GM18861 (cell line): ENCODE data around the gene SYNE1.
"Not testable (repeated sequence)": the region's sequence is repeated elsewhere in the genome, so short reads cannot be mapped to it uniquely, and the experiment has no call there.

Experiments used
- ATAC-seq: cut with Tn5 transposase; IDR thresholded peaks from one replicate; pipeline ENCODE4 v1.9.1; 2021; ENCODE audit not compliant: unreplicated experiment

Gene SYNE1

DNA sequence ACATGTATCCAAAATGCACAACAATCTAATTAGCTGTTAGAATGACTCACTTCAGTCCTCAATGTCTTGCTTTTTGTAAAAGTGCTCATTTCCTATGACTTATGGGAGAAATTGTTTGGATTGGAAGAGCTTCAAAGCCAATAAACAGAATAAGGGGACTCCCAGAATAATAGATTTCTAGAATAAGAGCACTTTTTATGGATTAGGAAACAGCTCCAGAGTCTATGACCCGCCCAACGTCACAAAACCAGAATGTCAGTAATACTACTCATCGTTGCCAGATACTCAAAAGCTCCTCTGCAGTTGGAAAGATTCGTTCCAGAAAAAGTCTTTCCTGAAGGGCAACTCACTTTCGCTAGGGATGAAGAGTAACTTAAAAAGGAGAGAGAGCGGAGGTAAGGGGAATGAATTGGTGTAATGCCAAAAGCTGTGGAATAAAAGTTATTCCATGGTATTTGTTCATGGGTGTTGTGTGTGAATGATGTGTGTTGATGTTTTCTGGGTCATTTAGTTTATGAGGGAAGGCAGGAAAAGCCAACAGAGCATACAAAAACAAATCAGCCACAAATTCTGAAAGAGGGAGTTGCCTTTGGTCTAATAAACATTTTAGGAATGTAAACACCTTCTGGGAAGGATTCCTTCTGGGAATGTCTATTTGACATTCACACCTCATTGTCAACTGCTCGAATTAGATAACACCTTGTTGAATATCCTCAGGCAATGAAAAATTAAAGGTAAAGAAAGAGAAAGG, 64.6 kb downstream of the SYNE1 start:
- ATAC-seq = no peak

DNA sequence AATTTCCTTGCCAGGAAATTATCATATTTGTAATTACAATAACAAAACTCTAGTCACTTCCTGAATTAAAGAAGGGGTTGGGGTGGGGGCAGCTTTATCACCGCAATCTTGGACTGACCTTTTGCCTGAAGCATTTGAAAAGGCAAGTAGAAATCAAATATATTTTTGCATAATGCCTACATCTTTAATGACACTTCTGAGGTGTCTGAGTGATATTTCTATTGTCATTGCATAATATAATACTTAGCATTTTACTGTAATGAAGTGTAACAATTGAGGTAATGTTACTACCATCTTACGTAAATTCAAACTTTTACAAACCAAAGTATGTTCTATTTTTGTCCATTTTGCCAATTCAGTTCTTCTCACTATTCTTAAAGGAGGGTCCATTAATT, 65.2 kb downstream of the SYNE1 start:
- ATAC-seq = no peak

DNA sequence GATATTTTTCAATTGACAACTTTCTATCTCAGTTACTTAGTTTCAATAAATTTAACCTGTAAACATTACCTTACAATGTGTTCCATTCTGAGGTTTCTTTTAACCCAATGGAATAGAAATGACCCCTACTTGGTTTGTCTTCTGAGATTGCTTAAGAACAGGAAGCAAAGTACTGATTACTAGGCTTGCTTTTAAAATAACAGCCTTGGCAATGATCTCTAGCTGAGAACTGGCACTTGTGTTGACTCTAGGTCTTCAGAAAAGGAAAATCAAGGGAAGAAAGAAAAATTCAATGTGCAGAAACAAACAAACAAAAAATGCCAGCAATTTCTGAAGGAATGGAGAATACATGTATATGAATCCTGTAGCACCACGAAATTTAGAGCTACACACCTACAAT, 66.1 kb downstream of the SYNE1 start:
- no peak for ATAC-seq

GRCh38 chr6:152566103-152566875, 70.9 kb downstream of the SYNE1 start:
- no peak for ATAC-seq

DNA sequence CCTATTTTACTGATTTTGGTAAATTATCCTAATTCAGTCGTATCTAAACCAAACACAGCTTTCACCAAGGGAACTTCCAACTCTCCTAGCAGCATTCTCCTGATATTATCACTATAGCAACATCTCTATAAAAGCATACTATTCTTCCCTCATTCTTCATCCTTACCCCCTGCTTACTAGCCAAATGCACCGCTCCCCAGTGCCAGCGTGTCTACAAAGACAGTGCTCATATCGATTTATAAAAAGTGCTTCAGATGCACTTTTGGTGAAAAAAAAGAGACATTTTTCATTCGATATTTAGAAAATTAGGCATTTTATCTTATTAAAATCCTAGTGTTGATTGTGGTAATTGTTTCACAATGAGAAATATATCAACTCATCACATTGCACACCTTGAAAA, 74.0 kb downstream of the SYNE1 start:
- no peak for ATAC-seq

DNA sequence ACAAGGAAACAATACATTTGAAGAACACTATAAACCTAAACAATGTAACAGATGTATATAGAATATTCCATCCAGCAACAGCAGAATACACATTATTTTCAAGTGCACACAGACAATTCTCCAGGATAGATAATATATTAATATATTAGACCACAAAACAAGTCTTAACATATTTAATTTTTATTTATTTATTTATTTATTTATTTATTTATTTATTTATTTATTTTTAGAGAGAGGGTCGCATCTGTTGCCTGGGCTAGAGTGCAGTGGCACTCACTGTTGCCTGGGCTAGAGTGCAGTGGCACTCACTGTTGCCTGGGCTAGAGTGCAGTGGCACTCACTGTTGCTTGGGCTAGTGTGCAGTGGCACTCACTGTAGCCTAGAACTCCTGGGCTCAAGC, 78.4 kb downstream of the SYNE1 start:
- not testable (repeated sequence) for ATAC-seq

- ATAC-seq = no peak
Measured at GRCh38 chr6:152557502-152557901, 79.7 kb downstream of the SYNE1 start.

DNA sequence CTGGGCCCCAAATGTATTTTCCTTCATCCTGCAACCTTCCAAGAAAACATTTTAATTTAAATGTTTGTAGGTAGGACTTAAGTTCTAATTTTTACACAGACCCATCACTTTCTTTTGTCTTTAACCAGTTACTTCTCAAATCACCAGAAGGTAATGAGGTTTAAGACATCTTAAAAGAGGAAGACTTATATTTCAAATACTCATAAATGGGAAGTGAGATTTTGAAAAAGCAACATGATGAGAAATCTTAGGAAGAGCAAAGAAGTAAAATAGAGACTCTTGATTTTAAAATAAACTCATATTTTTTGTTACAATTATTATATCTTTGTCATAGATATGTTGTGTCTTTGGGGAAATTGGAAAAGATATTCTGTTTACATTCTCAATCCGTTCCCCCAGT, 82.3 kb downstream of the SYNE1 start:
- ATAC-seq = no peak

- peak; percentile 97 for ATAC-seq
Measured at GRCh38 chr6:152552616-152553209, 84.4 kb downstream of the SYNE1 start.

DNA sequence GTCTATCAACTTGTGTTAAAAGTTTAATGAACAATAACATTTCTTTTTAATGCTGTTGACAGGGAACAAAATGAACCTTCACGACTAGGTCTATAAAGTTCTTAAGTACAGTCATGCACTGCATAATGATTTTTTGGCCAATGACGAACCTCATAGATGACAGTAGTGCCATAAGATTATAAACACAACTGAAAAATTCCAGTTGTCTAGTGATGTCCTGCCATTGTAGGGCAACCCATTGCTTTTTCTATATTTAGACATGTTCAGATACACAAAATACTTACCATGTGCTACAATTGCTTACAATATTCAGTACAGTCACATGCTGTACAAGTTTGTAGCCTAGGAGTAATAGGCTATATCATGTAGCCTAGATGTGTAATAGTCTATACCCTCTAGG, 93.6 kb downstream of the SYNE1 start:
- ATAC-seq = no peak

GRCh38 chr6:152540381-152540780, 96.8 kb downstream of the SYNE1 start:
- no peak for ATAC-seq

DNA sequence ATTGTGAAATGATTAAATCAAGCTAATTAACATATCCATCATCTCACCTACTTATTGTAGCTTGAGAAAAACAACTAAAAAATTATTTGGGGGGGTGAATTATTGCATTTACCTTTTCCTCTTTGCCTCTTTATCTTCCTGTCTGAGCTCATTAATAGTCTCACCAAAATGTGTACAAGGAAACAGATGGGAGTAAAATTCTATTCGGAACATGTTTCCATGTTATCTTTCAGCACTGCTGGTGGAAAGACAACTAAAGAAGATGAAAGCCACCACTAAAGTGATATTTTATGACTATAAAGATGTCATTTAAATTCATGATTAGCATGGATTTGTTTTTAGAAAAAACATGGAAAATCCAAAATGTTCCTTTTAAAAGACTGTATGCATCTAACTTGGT, 102.6 kb downstream of the SYNE1 start:
- ATAC-seq = no peak

- ATAC-seq = no peak
Measured at GRCh38 chr6:152532556-152533422, 104.4 kb downstream of the SYNE1 start.

DNA sequence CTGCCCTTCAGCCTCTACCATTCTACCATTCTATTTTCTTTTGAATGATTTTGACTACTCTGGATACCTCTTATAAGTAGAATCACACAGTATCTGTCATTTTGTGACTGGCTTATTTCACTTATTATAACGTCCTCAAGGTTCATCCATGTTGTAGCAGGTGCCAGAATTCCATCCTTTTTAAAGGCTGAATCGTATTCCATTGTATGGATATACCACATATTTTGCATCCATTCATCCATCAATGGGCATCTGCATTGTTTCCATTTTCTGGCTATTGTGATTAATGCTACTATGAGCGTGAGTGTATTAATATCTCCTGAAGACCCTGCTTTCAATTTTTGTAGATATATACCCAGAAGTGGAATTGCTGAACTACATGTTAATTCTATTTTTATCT, 105.5 kb downstream of the SYNE1 start:
- no peak for ATAC-seq

DNA sequence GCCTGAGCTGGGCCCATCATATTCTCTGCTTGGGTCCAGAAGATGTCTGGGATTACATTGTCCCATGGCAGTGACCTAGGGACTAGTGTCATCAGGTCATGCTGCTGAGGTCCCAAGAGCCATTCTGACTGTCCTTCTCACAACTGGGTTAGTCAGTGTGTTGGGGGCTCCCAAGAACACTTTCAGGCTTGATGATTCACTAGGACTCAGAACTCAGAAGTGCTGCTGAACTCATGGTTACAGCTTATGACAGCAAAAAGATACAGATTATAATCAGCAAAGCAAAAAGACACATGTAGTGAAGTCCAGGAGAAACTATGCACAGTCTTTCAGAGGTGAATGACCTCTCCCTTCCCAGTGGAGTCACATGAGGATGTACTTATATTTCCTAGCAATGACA, 107.8 kb downstream of the SYNE1 start:
- ATAC-seq = no peak

DNA sequence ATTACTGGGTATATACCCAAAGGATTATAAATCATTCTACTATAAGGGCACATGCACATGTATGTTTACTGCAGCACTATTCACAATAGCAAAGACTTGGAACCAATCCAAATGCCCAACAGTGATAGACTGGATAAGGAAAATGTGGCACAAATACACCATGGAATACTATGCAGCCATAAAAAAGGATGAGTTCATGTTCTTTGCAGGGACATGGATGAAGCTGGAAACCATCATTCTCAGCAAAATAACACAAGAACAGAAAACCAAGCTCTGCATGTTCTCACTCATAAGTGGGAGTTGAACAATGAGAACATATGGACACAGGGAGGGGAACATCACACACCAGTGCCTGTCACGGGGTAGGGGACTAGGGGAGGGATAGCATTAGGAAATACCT, 123.0 kb downstream of the SYNE1 start:
- ATAC-seq = not testable (repeated sequence)

DNA sequence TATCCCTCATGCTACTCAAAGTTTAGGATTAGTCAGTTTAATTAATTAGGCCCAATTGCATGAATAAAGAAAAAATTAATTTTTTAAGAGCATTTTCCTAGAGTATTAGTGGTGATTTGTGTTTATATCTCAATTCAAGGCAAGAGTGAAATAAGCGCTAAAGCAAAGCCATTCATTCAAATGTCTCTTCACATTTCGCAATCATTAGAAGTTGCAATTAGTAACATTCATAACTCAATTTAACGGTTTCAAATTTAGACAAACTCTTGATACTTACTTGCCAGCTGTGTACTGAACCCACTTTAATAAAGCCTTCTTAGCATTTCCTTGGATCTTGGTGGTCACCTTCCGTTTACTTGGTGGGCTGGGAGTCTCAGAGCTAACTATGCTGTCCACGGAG, 127.2 kb downstream of the SYNE1 start:
- ATAC-seq = no peak

GRCh38 chr6:152508477-152508876, 128.7 kb downstream of the SYNE1 start:
- ATAC-seq = no peak

GRCh38 chr6:152503546-152503945, 133.6 kb downstream of the SYNE1 start:
- ATAC-seq = no peak

- no peak for ATAC-seq
Measured at GRCh38 chr6:152502421-152503188, 134.6 kb downstream of the SYNE1 start.
